Esophagus (tissue), 2 donors: ENCODE data around the gene TMEM178B. TPM values are rescaled to one million over a fixed set of nuclear protein-coding genes. Genes with fewer than 3 reads are reported as not detected.

Source experiments
- H3K27ac ChIP-seq, 2 donors: one replicate each; pipeline ENCODE4 v1.5.1; 2013; ENCODE audit warnings: low read depth in 2 of 2, mild to moderate bottlenecking in 2 of 2, inconsistent platforms in 1 of 2, low read length in 1 of 2, moderate library complexity in 1 of 2
- H3K27me3 ChIP-seq, 2 donors: one replicate each; pipeline ENCODE4 v1.6.1; 2013; ENCODE audit warnings: low read length in 2 of 2, control low read depth in 1 of 2, mild to moderate bottlenecking in 1 of 2; ENCODE audit not compliant: insufficient read depth in 2 of 2, control insufficient read depth in 1 of 2
- H3K36me3 ChIP-seq, 2 donors: one replicate each; pipeline ENCODE4 v1.6.1; 2013; ENCODE audit warnings: low read length in 1 of 2; ENCODE audit not compliant: control insufficient read depth in 2 of 2, insufficient read depth in 2 of 2
- H3K4me1 ChIP-seq, 2 donors: one replicate each; pipeline ENCODE4 v1.6.1; 2013; ENCODE audit warnings: low read length in 1 of 2; ENCODE audit not compliant: control insufficient read depth in 2 of 2, insufficient read depth in 2 of 2
- H3K4me3 ChIP-seq, 2 donors: one replicate each; pipeline ENCODE4 v1.5.1; 2013; ENCODE audit warnings: low read length in 2 of 2, mild to moderate bottlenecking in 2 of 2, low read depth in 1 of 2, moderate library complexity in 1 of 2
- H3K9me3 ChIP-seq, 2 donors: one replicate each; pipeline ENCODE4 v1.6.1; 2013; ENCODE audit warnings: mild to moderate bottlenecking in 2 of 2, low read depth in 1 of 2, low read length in 1 of 2, moderate library complexity in 1 of 2; ENCODE audit not compliant: control insufficient read depth in 2 of 2, insufficient read depth in 1 of 2
- WGBS, 2 donors: extraction: QIAGEN DNeasy Blood & Tissue Kit; methylation state at CpG; one replicate each; pipeline ENCODE4 v1.1.7; 2013; 5-methylcytosine and 5-hydroxymethylcytosine counted together
- polyA plus RNA-seq, 2 donors: library from polyadenylated mRNA; stranded (reverse); fragments of 200-250 nt; gene quantifications; one replicate each; pipeline ENCODE4 v1.2.3, GENCODE V29; 2013
- donor health status: healthy with polysubstance abuse.
- donor health status: Bipolar disorder and iron deficiency.

TMEM178B gene
- polyA plus RNA-seq, 2 donors: 0.21 to 0.26 TPM

DNA sequence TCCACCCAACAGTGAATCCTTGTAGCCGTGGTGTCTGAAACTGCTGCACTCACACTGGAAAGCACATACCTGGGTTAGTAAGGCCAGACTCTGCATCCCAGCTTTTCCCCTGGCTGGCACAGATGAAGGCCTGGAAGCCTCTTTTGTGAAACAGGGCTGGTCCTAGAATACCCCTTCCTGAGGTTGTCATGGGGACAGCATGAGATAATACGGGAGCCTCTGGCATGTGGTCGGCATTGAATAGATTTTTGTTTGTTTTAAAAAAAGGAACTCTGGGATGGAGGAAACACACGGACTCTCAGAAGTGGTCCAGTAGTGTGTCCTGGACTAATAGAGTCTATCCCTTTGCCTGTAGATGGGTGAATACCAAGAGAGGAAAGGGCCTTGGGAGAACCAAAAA lies 129.7 kb downstream of the TMEM178B start:
- Histone ChIP-seq H3K36me3 (no peaks in the 10 kb centered on the region), H3K9me3 (no peaks in the 10 kb centered on the region), H3K27ac (no peak overlapping the region), H3K4me1 (peaks cover 0 to 5% of the 10 kb centered on the region in 2 donors), H3K27me3 (no peaks in the 10 kb centered on the region), H3K4me3 (no peak overlapping the region)
- WGBS, 2 donors: 50 to 54% methylated on average over 4 of the region's 4 CpGs

GRCh38 chr7:141207661-141208060 lies 133.8 kb downstream of the TMEM178B start:
- H3K9me3 ChIP-seq: no peaks in the 10 kb centered on the region
- 92 to 96% methylated on average over 3 of the region's 3 CpGs for WGBS, 2 donors
- no peaks in the 10 kb centered on the region for H3K27me3 ChIP-seq
- H3K27ac ChIP-seq: no peak overlapping the region
- H3K4me1 ChIP-seq: peaks cover 5 to 7% of the 10 kb centered on the region in 2 donors
- no peaks in the 10 kb centered on the region for H3K36me3 ChIP-seq
- H3K4me3 ChIP-seq: no peak overlapping the region

DNA sequence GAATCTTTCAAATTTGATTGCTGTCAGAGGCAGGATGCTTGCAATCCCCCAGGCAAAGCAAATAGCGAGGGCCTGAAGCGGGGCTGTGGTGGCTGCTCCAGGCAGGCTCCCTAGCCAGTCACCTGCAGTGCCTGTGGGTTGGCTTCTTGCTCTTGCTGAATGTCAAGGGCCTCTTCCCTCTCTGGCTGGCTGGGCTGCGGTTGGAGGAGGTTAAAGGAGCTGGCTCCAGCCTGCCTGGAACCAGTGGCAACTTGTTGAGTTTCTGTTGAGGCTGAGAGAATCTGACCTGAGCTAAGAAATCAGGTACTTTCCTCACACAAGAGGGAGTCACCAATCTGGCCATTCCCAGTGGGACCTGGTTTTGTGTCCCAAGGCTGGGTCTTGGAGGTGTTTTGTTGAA lies 134.7 kb downstream of the TMEM178B start:
- Histone ChIP-seq H3K36me3 (no peaks in the 10 kb centered on the region), H3K4me1 (peaks cover 5 to 7% of the 10 kb centered on the region in 2 donors)
- WGBS, 2 donors: 30 to 37% methylated on average over 3 of the region's 3 CpGs

GRCh38 chr7:141209454-141209853 lies 135.6 kb downstream of the TMEM178B start:
- no peaks in the 10 kb centered on the region for H3K36me3 ChIP-seq
- no peak overlapping the region for H3K27ac ChIP-seq
- no peaks in the 10 kb centered on the region for H3K9me3 ChIP-seq
- H3K4me1 ChIP-seq: peaks cover 5% of the 10 kb centered on the region in 2 donors
- WGBS, 2 donors: 51 to 55% methylated on average over 3 of the region's 3 CpGs
- no peak overlapping the region for H3K4me3 ChIP-seq
- H3K27me3 ChIP-seq: no peaks in the 10 kb centered on the region

More for the DNA sequence above, 134.7 kb downstream of the TMEM178B start:
- Histone ChIP-seq H3K27me3 (no peaks in the 10 kb centered on the region), H3K27ac (no peak overlapping the region), H3K9me3 (no peaks in the 10 kb centered on the region), H3K4me3 (no peak overlapping the region)

- H3K27ac ChIP-seq: no peak overlapping the region
- peaks cover 5% of the 10 kb centered on the region in 2 donors for H3K4me1 ChIP-seq
- H3K4me3 ChIP-seq: no peak overlapping the region
- 62 to 78% methylated on average over 2 of the region's 2 CpGs for WGBS, 2 donors
- no peaks in the 10 kb centered on the region for H3K27me3 ChIP-seq
- H3K36me3 ChIP-seq: no peaks in the 10 kb centered on the region
- H3K9me3 ChIP-seq: no peaks in the 10 kb centered on the region
These were observed 137.0 kb downstream of the TMEM178B start for GRCh38 chr7:141210862-141211261.

DNA sequence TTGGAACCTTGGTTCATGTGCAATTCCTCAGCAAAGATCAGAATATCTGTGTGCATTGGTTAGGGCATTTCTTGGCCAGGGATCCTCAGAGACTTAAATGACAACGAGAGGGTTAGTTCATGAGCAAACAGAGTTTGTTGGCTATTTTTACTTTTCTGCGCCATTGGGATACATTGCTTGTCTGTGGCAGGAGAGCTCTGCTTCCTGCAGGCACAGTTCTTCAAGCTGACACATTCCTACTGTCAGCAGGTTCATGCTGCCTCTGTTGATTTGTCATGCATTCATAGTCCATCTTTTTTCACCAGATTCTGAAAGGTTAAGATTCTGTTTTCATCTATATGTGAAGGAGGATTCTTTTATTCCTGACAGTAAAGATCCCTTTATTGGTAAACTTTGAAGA lies 139.4 kb downstream of the TMEM178B start:
- Histone ChIP-seq H3K36me3 (no peaks in the 10 kb centered on the region), H3K4me1 (peaks cover 5% of the 10 kb centered on the region in 2 donors), H3K27ac (no peak overlapping the region), H3K27me3 (no peaks in the 10 kb centered on the region), H3K9me3 (no peaks in the 10 kb centered on the region), H3K4me3 (no peak overlapping the region)
- WGBS, 2 donors: 73 to 85% methylated on average over 2 of the region's 2 CpGs

DNA sequence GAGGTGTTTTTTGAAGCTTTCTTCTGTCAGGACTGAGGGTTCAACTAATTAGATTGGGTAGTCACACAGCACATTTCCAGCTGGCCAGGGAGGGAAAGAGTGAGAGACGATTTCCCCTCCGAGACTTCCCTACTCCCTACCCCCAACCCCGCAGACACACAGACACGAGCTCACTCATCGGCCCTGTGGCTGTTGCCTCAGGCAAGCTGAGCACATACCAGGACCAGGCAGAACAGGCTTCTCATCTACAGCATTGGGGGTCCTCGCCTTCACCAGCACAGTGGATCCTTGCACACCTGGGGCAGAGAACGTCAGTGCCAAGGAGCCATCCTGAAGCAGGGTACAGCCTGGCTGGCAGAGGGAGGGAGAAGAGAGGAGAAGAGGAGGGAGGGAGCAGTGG lies 144.1 kb downstream of the TMEM178B start:
- Histone ChIP-seq H3K27ac (no peak overlapping the region), H3K27me3 (no peaks in the 10 kb centered on the region), H3K36me3 (no peaks in the 10 kb centered on the region), H3K9me3 (no peaks in the 10 kb centered on the region), H3K4me1 (no peaks in the 10 kb centered on the region), H3K4me3 (no peak overlapping the region)
- 78 to 80% methylated on average over 7 of the region's 7 CpGs for WGBS, 2 donors

- Histone ChIP-seq H3K27ac (no peak overlapping the region), H3K9me3 (no peaks in the 10 kb centered on the region), H3K4me3 (no peak overlapping the region), H3K4me1 (no peaks in the 10 kb centered on the region), H3K36me3 (no peaks in the 10 kb centered on the region), H3K27me3 (no peaks in the 10 kb centered on the region)
- 61 to 62% methylated on average over 6 of the region's 6 CpGs for WGBS, 2 donors
These were observed 145.1 kb downstream of the TMEM178B start for GRCh38 chr7:141218941-141219340.

- H3K36me3 ChIP-seq: no peaks in the 10 kb centered on the region
- H3K9me3 ChIP-seq: no peaks in the 10 kb centered on the region
- no peak overlapping the region for H3K27ac ChIP-seq
- no peak overlapping the region for H3K4me3 ChIP-seq
- WGBS, 2 donors: 76 to 80% methylated on average over 8 of the region's 8 CpGs
- H3K27me3 ChIP-seq: no peaks in the 10 kb centered on the region
- H3K4me1 ChIP-seq: no peaks in the 10 kb centered on the region
These were observed 146.5 kb downstream of the TMEM178B start for GRCh38 chr7:141220263-141220880.

GRCh38 chr7:141221007-141221612 lies 147.2 kb downstream of the TMEM178B start:
- Histone ChIP-seq H3K27me3 (no peaks in the 10 kb centered on the region), H3K9me3 (no peaks in the 10 kb centered on the region), H3K4me3 (no peak overlapping the region), H3K36me3 (no peaks in the 10 kb centered on the region), H3K27ac (no peak overlapping the region), H3K4me1 (peaks cover 0 to 2% of the 10 kb centered on the region in 2 donors)
- WGBS, 2 donors: 23 to 43% methylated on average over 2 of the region's 2 CpGs
